Posterior vena cava (tissue), 2 donors: Measurements from ENCODE around the gene C6orf136. TPM values are rescaled to one million over a fixed set of nuclear protein-coding genes. Genes with fewer than 3 reads are reported as not detected.
A peak's percentile ranks its signal among the peaks of the same experiment; 100 is the strongest.

ENCODE experiments used
- DNase-seq: peaks from one replicate; pipeline ENCODE4 v3.0.0-alpha.2; 2020; ENCODE audit warnings: low spot score
- intact Hi-C, 2 donors: fragments of 100-400 bp; cut with DNase I; formaldehyde crosslinking; loops; one replicate each; pipeline versions ENCODE4 v1.14.1 to v1.14.2; 2022 to 2023
- total RNA-seq, 2 donors: library from RNA; stranded (reverse); fragmentation: NEBNext Ultra II Directional; extraction: Animal tissue kit (Norgen Biotek cat#: 25700); gene quantifications; one replicate each; pipeline ENCODE4 v1.2.1, GENCODE V29; 2021
- donor health status: DM: yes; HTN: yes; CAD: no.
- donor health status: DM: yes; HTN: yes; CAD: no.

The C6orf136 gene
- total RNA-seq, 2 donors from 2014 or later = 8.5 to 13.4 TPM

DNA sequence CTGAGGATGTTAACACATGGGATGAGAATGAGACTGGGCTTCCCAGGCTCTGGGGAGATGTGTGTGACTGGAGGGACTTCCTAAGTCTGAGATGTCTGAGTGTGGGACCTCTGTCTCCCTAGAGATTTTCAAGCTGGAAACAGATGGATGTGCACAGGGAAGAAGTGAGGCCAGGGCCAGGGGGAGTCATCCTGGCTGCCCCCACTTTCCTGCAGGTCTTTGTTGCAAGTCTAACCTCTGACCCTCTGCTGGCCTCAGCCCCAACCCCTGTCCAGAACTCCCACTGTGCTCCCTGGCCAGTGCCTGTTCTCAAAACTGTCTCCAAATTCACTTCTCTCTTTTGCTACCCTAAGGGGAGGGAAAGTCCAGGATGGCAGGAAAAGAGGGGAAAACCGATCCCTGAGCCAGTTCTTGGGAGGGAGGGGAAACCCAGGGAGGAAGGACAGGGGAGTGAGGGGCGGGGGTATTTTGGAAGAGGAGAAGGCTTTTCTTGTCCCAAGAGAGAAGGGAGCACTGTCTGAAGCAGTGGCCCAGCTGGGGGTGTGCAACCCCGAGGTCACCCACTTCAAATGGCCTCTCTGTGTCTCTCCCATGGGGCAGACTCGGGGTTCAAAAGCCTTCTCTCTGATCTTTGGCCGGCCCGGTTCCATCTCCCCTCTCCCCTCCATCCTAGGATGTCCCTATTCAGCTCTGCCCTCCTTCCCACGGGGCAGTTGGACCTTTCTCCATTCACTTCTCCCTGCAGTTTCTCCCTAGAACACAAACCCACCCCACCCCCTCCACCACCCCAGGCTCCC, 36.4 kb downstream of the C6orf136 start:
- DNase-seq = no peak

DNA sequence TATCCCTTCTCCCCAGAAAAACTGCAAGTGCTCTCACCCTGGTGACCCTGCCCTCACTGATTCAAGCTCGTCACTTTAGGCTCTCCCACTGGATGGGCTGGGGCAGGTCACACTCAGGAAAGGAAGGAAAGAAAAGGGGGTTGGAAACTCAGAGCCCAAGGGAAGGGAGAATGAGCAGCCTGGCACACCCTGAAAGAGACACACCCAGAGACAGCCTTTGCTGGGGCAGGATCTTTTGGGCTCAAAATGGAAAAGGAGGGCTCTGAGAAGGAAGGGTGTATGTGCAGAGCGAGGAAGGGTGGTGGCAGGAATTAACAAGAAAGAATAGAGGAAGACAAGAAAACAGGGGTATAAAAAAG, 37.0 kb downstream of the C6orf136 start:
- intact Hi-C loops = loop anchor here in 1 of 2 donors (2.0 kb wide), 1 partner anchor 39 kb away; no protein-coding TSS in a partner anchor
- DNase-seq = peak; percentile 40

More for the DNA sequence above, 36.4 kb downstream of the C6orf136 start:
- intact Hi-C loops = loop anchor here in 1 of 2 donors (2.0 kb wide), 1 partner anchor 39 kb away; no protein-coding TSS in a partner anchor

DNA sequence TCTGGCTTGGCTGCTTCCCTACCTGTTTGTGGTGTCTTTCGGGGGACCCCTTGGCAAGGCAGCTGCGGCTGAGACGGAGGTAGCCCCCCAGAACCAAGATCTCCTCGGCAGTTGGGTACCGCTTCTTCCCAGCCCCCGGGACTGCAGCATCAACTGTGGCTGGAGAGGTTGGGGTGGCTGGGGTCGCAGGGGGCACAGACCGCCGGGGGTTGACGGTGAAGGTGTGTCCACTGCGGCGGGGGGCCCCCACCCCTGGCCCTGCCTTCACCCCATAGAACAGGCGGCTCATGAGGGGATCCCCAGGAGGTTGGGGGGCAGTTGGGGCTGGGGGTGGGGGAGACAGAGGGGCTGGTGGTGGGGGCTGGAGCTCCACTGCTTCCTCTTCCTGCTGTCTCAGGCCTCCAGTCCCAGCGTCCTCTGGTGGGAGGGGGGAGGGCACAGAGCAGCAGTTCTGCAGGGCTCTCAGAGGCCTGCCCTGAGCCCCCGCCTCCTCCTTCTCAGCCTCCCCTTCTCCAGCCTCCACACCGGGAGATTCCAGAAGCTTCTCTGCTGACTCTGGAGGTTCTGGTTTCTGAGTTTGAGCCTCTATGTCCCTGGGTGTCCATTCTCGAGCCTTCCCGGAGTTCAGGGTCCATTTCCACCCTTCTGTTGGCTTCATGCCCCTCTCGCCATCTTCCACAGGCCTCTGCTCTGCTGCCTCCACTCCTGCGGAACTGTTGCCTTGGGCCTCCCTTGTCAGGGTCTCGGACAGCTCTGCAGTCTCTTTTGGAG, 37.6 kb downstream of the C6orf136 start:
- intact Hi-C loops = no loop called here
- peak; percentile 88 for DNase-seq

DNA sequence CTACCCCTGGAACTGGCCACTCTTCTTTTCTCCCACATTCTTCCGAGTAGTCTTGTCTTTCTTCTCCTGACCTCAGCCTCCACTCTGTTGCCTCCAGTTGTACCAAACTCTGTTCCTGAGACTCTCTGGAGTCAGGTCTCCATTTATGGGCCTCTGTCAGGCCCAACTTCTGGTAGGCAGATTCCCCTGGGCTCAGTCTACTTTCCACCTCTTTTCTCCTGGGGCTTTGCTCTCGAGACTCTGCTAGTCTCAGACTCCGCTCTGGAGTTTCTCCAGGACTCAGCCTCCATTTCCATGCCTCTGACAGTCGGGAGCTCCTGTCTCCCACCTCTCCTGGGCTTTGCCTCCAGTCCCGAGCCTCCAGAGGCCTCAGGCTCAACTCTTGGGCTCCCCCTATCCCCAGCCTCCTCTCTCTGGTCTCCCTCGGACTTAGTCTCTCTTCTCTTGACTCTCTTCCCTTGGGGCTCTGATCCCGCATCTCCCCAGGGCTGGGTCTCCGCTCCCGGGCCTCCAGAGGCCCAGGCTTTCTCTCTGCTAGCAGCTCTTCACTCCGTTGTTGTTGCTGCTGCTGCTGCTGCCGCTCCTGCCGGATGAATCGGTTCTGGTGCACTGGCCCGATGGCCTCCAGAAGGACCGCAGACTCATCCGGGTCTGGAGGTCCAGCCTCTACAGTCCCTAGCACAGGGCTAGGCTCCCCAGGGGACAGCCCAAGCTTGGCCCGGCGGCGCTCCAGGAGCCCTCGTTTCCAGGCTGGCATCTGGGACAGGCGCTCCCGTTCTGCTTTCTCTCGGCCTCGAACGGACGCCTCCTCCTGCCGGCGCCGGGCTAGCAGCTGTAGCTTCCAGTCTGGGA, 38.5 kb downstream of the C6orf136 start:
- DNase-seq = peak; percentile 80

DNA sequence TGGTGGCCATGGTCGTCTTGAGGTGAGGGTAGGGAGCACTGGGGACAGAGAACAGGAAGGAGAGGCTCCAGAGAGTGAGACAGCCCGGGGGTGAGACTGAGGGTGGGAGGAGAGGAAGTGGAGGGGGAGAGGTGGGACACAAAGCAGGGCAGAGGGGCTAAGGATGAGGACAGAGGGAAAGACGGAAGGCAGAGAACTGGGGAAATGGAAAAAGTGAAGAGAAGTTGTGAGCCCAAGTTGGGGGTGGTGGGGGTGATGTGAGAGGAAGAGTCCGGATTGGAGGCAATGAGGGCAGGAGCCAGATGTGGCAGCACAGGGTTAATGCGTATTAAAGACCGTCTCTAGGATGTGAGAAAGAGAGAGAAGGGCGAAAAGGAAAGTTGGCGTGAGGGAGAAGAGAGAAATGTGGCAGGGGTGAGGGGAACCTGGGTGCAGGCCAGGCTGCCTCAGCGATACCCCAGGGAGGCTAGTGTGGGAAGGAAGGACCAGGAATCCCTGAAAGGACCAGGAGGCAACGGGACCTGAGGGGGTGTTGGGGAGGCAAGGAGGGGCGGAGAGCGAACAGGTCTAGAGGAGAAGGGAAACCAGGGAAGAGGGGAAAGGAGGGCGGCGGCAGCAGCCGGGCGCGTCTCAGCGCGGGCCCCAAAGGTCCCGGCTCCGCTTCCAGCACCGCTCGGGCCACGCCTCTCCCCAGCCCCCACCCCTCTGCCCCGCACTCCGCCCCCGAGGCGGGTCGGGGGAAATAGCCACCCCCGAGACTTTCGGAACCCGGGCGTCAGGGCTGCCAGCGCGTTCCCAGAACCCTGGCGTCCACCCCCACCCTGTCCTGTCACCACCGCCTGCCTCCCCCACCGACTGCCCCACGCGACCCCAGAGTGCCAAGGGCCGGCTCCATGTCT, 39.3 kb downstream of the C6orf136 start, which contains the start of gene PPP1R18:
PPP1R18 (minus strand) TSS at position 637 of the 899 bp plus-strand sequence; CDS start at position 10, 627 bp downstream.
- intact Hi-C loops = no loop called here
- peak; percentile 97 for DNase-seq

More for the DNA sequence above, 38.5 kb downstream of the C6orf136 start:
- intact Hi-C loops = no loop called here

DNA sequence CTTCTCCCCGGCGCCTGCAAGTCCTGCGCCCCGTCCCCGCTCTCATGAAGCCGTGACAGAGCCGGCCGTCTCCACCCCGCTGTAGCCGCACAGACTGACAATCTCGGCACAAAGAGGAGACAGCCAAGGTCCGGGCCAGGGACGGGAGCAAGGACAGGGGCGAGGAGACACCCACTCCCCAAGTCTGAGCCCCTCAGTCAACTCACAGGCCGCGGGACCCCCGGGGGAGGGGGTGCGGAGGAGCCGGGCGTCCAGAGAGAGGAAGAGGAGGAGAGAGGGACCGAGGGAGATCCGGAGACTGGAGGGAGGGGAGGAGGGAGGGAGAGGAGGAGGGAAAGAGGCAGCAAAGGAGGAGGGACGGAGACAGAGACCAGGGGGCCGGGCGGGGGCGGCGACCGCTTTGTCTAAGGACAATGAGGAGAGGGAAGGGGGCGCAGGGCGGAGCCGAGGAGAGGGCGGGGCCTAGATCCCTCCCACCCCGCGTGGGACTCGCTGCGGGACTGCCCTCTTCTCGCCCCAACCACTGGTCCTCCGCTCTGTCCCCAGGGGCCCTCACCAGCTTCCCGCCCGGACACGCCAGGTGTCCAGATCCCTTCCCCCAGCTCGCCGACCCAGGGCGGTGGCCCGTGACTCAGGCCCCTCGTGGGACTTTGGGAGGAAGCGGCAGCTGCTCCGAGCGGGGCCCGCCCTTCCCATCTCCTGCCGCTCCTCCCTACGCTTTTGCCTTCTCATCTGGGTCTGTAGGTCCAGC, 40.1 kb downstream of the C6orf136 start:
- intact Hi-C loops = no loop called here
- DNase-seq = peak; percentile 99

DNA sequence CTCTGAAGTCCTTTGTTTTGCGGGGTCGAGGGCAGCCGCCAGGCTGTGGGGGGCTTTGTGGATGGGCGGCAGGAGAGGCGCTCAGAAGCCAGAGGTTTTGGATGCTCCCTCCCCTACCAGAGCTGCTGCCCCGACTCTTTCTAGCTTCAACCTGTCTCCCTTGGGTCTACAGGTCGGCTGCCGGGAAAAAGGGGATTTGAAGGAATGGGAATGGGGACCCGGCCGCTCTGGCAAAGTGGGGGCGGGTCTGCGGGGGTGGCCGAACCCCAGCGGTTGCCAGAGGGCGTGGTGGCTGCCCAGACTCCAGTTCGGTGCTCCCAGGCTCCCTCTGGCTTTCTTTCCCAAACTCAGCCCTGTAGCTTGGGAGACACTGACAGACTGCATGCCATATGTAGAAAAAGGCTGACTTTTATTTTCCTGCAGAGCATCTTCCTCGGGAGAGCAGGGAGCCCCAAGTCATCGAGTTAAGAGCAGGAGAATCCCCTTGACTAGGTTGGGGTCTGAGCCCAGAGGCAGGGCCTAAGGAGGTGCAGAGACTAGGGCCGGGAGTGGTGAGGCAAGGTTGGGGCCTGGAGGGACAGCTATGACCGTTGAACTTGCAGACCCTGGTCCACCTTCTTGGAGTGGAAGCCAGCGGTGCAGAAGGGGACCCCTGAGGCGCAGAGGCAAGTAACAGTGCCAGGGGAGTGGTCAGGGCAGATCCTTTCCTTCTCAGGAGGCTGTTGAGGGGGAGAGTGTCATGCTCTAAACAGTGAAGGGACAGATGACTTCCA, 40.9 kb downstream of the C6orf136 start:
- DNase-seq = peak; percentile 84
- intact Hi-C loops = loop anchor here in 1 of 2 donors (2.0 kb wide), 1 partner anchor 33 kb away; the partner anchor contains the start of gene TUBB

DNA sequence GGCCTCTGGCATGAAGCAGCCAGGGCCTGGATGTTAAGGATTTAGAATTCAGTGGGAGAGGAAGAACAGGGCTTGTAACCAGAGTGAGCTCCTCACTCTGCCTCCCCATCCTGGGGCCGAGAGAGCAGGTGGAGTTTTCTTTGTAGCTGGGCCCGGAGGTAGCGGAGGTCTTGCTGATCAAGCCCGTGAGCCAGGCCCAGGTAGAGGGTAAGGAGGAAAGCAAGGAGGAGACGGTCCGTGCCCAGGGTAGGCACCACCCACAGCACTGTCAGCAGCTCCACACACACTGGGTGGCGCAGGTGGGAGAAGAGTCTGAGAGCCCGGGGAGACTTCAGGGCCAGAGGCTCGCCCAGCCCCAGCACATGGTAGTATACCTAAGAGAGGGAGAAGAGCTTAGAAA, 41.6 kb downstream of the C6orf136 start:
- intact Hi-C loops = loop anchor here in 1 of 2 donors (2.0 kb wide), 1 partner anchor 32 kb away; the partner anchor contains the start of gene TUBB

DNA sequence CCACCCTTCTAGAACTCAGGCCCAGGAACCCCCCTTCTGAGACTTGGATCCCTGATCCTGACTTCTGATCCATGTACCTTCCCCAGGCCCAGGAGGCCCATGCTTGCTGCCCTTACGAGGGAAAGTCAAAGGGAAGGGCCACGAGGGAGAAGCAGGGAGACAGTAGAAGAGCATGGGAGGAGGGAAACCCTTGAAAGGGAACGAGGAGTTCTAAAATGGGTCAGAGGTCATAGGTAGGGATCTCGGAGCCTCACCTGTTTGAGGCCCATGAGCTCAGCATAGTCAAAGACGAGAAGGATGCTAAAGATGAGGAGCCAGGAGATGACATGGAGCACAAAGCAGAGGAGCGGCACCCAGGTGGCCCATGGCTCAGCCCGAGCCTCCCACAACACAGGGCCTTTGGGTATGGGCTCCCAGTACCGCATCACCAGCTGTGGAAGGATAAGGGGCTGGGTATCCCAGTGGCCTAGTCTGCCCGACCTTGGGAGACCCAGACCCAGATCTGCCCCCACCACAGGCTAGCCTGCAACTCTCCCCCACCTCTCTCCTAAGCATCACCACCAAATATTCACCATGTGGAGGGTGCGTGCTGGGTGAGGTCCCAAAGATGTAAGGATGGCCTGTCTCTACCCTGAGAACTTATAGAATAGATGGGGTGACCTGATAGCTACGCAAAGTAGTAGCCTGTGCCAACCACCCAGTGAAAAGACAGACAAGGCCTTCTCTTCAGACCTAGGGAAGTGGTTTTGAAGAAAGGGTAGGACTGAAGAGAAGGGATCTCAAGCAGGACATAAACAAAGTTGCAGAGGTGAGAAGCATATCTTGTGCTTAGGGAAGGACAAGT, 42.3 kb downstream of the C6orf136 start:
- intact Hi-C loops = loop anchor here in 1 of 2 donors (2.0 kb wide), 1 partner anchor 32 kb away; the partner anchor contains the start of gene TUBB
- DNase-seq = peak; percentile 45

More for the DNA sequence above, 41.6 kb downstream of the C6orf136 start:
- peak; percentile 71 for DNase-seq

DNA sequence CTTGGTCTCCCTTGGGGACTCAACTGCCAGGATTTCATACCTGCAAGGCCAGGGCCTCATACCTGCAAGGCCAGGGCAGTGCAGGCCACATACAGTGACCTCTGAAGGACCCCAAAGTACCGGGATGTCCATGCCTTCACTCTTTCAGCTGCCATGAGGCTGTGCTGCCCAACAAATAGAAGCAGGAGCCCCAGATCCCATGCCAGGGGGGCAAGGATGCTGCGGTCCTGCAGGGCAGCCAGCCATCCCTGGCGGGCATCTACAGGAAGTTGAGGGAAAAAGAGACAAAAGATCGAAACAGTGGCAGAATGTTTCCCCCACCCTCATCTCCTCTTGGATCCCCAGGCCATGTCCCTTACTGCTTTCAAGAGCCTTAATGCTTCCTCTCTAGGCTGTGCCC, 43.1 kb downstream of the C6orf136 start:
- intact Hi-C loops = loop anchor here in 1 of 2 donors (2.0 kb wide), 1 partner anchor 31 kb away; the partner anchor contains the start of gene TUBB
- peak; percentile 59 for DNase-seq

DNA sequence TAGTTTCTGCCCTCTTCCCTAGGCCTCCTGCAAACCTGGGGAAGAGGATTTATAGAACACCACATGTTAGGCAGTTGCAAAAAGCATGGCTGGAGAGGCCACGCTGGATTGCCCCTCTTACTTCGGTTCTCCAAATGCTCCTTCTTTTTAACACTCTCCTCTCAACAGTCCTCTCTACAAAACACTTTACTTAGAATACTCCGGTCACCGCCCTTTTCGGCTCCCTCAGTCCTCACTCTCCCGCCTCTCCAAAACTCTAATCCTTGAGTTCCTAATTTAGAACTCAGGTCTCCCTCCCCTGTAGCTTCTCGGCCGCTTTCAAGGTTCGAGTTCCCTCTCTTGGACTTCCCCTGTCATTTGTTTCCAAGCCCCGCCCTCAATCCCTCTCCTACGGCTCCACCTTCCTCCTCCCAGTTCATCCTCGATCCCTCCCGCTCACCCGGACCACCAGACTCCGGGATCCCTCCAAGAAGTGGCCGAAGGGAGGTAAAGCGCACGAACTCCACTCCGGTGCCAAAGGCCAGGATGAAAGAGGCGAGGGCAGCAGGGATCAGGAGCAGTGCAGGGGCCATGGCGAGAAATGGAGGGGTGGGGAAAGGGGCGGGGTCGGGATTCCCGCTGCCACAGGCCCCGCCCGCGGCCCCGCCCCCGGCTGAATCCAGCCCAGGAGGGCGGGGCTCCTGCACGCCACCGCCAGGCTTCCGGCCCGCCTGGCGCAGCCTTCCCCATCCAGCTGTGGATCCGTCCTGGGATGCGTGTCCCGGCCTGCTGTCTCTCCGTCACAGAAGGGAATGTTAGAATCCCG, 43.7 kb downstream of the C6orf136 start, which contains the start of gene NRM:
NRM (minus strand) TSS at position 582 of the 805 bp plus-strand sequence; CDS start at position 572, 10 bp downstream.
- intact Hi-C loops = no loop called here
- DNase-seq = peak; percentile 95

DNA sequence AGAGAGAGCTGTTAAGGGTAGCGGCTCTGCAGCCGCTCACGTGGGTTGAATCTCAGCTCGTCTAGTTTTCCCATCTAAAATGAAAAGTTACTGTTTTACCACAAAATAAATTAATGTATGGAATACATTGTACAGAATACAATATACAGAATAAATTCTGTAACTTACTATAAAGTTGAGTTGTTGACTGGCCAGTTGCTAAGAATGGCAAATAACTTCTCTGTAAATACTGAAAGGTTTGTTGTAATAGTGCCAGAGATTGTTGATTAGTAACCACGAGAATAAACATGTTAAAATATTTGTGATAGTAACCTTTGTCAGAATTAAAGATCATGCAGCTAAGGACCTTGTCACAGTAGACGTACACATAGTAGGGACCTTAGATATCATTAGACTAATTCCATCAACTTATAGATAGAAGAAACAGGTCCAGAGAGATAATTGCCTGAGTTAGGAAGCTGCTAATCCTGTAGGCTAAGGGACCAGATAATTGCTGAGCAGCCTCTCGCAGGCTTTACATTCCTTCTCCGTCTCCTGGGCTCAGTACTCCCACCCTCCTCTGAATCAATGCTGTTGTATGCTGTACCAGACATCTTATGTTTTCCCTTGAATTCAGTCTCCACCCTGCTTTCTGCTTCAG, 44.4 kb downstream of the C6orf136 start:
- intact Hi-C loops = no loop called here

DNA sequence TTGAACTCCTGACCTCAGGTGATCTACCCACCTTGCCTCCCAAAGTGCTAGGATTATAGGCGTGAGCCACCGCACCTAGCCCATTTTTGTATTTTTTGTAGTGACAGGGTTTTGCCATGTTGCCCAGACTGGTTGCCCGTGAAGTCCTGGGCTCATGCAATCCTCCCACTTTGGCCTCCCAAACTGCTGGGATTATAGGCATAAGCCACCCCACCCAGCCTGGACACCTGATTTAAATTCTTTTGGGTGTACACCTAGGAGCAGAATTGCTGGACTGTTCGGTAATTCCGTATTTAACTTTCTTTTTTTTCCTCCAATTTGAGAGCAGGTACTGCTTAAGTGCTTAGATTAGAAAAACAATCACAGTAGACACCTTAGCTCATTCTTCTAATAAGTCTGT, 49.5 kb downstream of the C6orf136 start:
- peak; percentile 1 for DNase-seq
- intact Hi-C loops = no loop called here

More for the DNA sequence above, 44.4 kb downstream of the C6orf136 start:
- DNase-seq = no peak

DNA sequence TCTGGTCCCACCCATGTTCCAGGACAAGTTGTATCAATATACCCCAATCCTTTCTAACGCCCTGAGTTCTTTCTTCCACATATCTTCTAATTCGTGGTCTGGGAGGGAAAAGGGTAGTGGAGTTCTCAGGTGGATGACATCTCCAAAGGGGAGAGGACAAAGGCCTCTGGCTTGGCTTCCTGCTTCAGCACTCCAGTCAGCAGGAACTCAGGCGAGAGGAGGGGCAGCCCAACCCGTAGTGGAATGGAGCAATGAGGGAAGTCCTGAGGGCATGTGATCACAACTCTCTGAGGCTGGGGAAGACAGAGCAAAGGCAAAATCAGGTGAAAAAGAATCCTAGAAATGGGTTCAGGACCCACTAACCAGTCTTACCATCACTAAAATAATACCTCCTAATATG, 53.4 kb downstream of the C6orf136 start:
- intact Hi-C loops = no loop called here
- DNase-seq = peak; percentile 66
